Mesenteric fat pad (tissue), 1 donor: ENCODE results near the gene ZC3H18. TPM values are rescaled to one million over a fixed set of nuclear protein-coding genes. Genes with fewer than 3 reads are reported as not detected.

Experiments
- DNase-seq: peaks from one replicate; pipeline ENCODE4 v3.0.0-alpha.2; 2020; ENCODE audit warnings: low spot score
- total RNA-seq: library from RNA; stranded (reverse); fragmentation: NEBNext Ultra II Directional; extraction: Animal tissue kit (Norgen Biotek cat#: 25700); gene quantifications from one replicate; pipeline ENCODE4 v1.2.1, GENCODE V29; 2021
- donor health status: DM: yes; HTN: yes; CAD: no.

Gene ZC3H18
- total RNA-seq, 1 donor from 2014 or later = 39.2 TPM

DNA sequence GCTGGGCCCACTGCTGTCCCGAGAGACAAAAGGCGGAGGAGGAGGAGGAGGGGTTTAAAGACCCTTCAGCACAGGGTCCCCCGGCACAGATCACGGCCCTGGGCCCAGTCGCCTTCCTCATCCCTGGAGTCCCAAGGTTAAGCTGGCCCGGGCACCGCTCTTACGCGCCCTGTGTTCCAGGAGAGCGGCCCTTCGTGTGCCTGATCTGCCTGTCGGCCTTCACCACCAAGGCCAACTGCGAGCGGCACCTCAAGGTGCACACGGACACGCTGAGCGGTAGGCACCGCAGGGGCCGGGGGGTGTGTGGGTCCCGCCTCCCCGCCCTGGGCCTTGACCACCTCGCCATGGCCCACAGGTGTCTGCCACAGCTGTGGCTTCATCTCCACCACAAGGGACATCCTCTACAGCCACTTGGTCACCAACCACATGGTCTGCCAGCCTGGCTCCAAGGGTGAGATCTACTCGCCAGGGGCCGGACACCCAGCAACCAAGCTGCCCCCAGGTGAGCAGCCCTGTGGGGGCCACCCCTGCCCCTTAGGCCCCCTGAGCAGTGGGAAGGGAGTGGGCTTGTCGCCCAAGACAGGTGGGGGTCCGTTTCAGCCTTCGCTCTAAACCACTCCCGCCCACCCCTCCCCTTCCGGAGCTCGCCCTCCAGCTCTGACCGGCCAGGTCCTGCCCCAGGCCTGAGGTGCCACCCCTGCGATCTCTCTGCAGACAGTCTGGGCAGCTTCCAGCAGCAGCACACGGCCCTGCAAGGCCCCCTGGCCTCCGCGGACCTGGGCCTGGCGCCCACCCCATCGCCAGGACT is 37.6 kb upstream of the ZC3H18 start:
- DNase-seq = no peak

DNA sequence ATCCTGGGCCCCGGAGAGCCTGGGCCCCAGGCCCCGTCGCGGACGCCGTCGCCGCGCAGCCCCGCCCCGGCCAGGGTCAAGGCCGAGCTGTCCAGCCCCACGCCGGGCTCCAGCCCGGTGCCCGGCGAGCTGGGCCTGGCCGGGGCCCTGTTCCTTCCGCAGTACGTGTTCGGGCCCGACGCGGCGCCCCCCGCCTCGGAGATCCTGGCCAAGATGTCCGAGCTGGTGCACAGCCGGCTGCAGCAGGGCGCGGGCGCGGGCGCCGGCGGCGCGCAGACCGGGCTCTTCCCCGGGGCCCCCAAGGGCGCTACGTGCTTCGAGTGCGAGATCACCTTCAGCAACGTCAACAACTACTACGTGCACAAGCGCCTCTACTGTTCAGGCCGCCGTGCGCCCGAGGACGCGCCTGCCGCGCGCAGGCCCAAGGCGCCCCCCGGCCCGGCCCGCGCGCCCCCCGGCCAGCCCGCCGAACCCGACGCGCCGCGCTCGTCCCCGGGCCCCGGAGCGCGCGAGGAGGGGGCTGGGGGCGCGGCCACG is 36.8 kb upstream of the ZC3H18 start:
- DNase-seq = no peak

DNA sequence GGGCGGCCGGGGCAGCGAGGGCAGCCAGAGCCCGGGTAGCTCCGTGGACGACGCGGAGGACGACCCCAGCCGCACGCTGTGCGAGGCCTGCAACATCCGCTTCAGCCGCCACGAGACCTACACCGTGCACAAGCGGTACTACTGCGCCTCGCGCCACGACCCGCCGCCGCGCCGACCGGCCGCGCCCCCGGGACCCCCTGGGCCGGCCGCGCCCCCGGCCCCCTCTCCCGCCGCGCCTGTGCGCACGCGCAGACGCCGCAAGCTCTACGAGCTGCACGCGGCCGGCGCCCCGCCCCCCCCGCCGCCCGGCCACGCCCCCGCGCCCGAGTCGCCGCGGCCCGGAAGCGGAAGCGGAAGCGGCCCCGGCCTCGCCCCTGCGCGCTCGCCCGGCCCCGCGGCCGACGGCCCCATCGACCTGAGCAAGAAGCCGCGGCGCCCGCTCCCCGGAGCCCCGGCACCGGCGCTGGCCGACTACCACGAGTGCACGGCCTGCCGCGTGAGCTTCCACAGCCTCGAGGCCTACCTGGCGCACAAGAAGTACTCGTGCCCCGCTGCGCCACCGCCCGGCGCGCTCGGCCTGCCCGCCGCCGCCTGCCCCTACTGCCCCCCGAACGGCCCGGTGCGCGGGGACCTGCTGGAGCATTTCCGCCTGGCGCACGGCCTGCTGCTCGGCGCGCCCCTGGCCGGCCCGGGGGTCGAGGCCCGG is 36.1 kb upstream of the ZC3H18 start:
- peak; percentile 93 for DNase-seq

DNA sequence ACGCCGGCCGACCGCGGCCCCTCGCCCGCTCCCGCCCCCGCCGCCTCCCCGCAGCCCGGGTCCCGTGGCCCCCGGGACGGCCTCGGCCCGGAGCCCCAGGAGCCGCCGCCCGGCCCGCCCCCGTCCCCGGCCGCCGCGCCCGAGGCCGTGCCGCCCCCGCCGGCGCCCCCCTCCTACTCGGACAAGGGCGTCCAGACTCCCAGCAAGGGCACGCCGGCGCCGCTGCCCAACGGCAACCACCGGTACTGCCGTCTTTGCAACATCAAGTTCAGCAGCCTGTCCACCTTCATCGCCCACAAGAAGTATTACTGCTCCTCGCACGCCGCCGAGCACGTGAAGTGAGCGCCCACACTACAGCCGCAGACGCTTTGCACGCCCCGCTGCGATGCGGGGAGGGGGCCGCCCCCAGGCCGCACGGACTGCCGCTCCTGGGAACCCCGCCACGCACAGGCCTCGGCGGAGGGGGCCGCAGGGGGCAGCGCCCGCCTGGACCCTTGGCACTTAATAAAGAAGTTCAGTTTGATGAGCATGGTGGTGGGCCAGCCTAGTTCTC is 35.5 kb upstream of the ZC3H18 start:
- no peak for DNase-seq

DNA sequence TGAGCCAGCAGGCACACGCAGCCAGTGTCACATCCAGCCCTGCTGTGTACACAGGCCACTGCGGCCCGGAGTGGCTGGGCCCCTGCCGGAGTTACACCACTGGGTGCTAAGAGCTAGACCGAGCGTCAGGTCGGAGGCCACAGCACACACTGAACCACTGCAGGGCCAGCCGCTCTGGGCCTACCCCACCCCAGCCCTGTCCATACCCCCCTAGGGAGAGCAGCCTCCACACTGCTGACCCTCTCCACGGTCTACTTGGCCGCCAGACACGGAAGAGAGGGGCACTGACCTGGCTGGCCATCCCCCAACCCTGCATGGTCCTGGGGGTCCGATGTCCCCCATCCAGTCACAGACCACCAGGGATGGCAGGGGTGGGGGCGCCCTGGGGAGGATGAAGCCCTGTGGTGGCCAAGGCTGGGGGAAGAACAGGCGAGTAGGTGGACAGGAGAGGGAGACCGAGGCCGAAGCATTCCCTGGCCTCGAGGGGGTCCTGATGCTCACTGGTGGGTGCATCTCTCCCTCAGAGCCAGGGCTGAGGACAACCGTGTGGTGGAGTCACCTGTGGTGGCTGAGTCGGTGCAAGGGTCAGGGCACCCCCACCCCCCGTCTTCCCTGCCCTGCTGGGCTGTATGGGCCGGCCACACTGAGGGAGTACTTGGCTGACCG is 34.9 kb upstream of the ZC3H18 start:
- no peak for DNase-seq

DNA sequence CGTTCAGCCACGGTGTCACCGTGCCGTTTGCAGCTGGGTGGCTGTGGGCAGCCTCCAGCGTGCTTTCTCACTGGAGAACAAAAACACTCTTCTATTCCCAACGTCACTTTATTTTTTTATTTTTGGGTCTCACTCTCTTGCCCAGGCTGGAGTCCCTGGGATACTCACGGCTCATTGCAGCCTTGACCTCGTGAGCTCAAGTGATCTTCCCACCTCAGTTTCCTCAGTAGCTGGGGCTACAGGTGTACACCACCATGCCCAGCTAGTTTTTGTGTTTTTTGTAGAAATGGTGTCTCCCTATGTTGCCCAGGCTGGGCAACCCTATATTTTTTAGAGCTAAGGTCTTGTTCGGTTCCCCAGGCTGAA is 34.4 kb upstream of the ZC3H18 start:
- DNase-seq = no peak

DNA sequence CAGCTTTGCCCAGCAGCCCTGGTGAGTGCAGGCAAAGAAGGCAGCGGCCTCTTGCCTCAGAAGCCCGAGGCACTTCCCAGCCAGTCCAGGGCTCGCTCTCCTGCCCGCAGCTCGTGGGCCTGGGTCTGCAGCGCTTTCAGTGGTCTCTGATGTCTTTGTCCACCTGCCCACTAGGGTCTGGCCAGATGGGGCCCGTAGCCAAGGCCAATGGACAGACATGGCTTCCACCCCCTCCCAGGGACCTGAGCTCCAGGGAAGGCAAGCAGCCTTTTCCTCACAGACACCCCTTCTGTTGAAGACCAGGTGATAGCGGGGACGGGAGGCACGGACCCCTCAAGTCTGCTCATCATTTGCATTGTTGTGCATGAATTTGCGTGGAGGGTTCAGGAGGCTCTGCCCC is 33.7 kb upstream of the ZC3H18 start:
- no peak for DNase-seq

DNA sequence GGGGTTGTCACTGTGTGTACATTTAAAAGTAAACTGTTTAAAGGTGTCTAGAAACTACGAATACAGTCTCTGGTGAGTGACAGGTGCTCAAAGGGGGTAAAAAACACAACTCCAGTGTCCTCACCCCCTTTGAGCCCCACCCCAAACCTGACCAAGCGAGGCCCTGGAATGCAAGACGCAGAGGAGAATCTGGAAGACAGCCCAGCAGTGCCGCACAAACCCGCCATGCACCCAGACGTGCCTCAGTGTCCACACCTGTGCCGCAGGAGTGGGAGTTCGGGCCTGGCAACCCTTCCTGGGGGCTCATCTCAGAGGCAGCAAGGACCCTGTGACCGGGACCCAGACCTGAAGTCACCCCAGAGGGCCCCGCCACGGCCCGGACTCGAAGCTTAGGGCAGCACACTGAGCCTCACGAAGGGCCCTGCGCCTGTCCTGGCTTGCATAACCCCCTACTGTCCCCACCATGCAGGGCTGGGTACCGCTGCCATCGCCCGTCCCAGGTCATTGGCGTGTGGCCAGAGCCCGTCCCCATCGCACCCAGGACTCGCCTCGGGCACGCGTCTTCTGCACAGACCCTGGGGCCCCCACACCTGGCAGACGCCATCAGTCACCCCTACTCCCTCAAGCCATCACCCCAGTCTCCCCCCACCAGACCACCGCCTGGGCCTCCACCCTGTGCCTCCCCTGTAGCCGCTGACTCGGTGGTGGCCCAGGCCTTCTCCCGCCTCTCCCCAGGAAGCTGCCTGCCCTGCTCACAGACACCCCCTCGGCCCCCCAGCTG is 33.0 kb upstream of the ZC3H18 start:
- DNase-seq = no peak

DNA sequence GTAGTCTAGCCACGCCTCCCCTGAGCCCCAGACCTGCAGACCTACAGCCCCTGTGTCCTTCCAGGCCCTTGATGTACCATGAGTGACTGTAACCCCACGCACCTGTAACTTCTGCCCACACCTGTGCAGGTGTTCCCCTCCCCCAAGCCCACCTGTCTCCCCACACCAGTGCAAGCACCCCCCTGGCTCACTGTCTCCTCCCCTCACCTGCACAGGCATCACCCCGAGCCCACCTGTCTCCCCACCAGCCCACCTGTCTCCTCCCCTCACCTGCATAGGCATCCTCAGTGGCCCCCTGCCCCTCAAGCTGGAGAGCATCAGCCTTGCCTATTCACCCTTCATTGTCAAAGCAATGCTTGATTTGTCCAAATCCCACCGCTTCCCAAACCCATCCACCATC is 32.3 kb upstream of the ZC3H18 start:
- no peak for DNase-seq

DNA sequence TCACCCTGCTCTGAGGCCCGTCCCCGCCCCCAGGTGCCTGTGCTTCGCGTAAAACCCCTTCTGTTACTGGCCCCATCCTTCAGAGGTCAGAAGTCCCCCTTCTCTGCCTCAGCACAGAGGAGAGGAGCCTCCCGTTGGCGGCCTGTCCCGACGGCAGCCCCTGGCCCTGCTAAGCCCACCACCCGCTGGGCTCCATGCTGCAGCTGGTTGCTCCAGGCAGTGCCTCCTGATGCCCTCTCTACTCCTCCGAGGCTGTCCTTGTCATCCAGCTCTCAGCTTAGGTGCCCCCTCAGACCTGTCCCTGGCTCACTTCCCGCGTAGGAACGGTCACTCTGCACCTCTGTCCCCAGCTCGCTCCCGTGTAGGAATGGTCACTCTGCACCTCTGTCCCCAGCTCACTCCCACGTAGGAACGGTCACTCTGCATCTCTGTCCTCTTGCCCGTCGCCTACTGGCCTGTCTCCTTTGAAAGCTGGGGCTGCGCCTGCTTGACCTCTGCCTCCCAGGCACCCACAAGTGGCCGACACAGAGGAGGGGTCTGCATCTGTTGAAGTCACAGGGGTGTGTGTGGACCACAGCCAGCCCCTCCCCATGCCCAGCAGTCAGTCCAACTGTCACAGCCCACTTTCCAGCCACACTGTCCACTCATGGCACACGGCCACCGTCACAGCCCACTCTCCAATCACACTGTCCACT is 31.7 kb upstream of the ZC3H18 start:
- no peak for DNase-seq

DNA sequence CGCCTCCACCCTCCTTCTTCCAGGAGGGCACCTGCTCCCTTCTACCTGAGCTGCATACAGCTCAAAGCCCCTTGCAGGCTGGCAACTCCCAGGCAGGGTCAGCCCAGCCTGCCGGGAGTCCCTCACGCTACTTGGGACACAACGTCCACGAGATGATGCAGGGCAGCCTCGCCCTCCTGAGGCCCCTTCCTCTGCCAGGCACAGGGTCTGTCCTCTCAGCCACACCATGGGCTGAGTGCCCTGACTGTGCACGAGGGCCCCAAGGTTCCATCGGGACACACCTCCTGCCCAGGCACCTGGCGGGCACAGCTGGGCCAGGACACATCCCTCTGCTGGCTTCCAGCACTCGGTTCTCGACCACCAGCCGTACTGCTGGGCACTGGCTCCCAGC is 30.9 kb upstream of the ZC3H18 start:
- DNase-seq = no peak

DNA sequence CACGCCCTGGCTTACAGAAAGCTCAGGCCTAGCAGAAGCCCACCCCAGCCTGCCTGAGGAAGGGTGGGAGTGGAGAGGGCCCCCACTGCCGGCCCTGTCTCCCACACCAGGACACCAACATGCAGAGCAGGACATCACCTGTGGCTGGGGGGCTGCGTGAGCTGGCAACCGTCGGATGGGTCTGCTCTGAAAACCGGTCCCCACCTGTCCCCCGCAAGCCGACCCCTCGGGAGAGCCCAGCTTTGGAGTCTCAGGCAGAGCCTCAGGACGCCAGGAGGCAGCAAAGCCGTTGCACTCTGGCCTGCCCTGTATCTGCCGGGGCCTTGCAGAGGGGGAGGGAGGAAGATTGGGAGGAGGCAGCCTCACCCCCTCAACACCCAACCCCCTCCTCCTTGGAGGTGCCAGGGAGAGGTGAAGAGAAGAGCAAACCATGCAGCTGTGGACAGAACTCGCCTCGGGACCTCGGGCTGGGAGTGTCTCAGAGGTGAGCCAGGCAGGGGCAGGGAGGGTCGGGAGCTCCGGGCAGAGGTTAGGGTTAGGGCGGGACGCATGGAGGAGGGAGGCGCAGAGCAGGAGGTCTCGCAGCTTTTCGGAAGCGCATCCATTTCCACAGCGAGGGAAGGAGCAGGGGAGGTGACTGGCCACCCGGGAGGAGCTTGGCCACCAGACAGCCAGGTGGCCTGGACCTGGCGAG is 30.4 kb upstream of the ZC3H18 start:
- DNase-seq = no peak

DNA sequence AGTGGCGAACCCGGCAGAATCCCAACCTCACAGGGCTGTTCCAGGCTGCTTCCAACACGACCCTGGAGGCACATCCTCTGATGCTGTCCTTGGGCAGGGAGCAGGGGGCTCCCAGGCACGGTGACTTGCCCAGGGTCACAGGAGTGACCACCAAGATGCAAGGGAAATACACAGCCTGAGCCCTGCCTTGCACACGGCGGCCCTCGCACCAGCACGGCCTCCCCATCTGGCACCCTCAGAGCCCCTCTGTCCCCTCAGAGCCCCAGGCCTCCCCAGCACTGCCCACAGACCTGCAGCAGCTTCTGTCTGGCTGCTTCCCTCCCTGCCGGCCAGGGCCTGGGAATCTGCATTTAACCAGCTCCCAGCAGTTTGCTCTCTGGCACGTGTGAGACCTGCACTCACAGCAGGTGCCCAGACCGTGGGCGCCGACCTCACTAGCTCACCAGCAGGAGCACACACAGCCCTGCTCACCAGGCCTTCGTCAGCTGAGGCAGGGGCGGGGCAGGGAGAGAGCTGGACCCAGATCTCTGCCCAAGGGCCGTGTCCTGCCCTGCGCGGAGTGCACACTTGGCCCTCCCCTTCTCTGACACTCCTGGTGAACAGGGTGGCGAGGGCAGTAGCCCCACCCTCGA is 29.7 kb upstream of the ZC3H18 start:
- DNase-seq = no peak

DNA sequence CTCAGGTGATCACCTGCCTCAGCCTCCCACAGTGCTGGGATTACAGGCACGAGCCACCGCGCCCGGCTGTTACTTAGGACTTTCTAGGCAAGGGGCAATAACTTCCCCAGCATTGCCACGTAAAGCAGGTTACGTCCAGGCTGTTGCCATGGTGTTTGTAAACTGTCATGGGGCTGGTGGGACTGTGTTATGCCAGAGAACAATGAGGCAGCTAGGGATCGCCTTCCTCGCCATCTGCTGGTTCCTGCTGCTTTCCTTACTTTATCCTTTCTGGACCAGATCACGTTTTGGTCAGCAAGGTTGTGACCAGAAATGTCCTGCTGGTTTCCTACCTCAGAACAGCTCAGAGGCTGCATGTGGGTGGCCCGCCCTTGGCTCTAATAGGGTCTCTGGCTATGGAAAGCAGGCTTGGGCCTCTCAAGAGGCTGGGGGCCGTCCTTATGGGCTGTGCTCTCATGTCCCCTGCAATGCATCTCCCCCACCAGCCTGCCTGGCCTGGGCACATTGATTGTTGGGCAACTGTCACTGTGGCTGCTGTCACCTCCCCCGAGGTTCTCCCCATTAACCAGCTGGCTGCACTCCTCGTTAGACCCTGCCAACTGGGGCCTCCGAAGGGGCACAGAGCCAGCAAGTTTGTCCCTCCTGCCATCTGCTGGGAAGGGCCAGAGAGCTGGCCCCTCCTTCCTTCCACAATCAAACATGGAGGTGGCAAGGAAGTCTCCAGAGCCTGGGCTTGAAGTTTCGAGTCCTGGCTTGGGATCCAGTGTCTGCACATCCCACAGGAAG is 28.2 kb upstream of the ZC3H18 start:
- no peak for DNase-seq

DNA sequence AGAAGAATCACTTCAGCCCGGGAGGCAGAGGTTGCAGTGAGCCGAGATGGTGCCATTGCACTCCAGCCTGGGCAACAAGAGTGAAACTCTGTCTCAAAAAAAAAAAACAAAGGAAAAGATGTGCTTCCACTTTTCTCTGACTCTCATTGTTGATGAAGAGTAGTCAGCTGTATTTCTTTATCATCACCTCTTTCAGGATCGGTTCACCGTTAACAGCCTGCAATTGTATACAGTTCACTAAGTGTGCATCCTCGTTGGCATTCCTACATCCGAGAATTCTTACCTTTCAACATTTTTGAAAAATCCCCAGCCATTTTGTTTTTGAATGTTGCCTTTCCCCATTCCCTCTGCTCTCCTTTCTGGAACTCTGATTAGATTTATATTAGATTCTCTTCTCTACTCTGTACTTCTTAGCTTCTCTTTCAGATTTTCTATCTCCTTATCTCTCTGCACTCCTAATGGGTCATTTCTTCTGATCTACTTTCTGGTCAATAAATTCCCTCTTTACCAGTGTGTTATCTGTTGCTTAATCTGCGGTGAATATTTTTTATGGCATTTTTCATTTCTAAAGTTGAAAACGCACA is 26.9 kb upstream of the ZC3H18 start:
- no peak for DNase-seq

DNA sequence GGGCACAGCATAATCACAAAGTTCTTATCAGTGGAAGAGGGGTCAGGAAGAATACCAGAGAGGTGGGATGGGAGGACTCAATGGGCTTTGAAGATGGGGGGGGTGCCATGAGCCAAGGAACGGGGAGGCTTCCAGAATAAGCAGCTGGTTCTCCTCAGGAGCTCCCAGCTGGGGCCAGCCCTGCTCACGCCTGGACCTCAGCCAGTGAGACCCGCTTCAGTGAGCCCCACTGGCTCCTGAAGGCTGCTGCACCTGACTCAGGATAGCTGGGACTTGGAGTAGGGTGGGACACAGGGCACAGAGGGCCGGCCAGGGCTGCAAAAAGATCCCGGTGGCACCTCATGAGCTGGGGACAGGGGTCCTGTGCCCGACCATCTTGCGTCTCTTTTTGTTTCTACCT is 24.4 kb upstream of the ZC3H18 start:
- no peak for DNase-seq

DNA sequence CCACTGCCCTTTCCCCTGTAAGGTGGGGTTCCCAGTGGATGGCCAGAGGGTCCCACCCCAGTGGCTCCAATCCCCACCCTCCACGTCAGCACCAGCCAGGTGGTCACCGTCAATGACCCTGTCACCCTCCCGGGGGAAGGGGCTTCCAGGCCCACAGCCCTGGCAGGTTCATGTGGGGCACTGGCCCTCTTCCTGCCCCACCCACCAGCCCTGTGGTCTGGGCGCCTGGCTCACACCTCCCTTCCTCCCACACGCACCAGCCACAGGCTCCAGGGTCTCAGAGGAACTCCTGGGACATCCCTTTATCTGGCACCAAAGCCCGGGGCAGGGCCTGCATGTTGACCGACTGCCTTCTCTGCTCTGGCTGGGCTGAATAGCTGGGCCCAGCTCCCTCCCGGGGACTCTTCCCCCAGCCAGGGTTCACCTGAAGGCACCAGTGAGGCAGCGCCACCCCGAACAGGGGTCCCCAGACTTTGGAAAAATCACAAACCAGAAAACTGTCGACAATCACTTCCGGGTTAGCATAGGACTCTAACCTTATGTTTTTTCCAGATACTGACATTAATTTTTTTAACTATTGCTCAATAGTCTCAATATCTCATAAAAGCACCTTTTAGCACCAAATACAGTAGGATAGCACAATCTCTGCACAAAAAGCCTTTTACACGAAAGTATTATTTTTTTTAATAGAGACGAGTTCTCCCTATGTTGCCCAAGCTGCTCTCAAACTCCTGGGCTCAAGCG is 21.9 kb upstream of the ZC3H18 start:
- no peak for DNase-seq
